Measurements from ENCODE around the gene PLEKHH1.

DNA sequence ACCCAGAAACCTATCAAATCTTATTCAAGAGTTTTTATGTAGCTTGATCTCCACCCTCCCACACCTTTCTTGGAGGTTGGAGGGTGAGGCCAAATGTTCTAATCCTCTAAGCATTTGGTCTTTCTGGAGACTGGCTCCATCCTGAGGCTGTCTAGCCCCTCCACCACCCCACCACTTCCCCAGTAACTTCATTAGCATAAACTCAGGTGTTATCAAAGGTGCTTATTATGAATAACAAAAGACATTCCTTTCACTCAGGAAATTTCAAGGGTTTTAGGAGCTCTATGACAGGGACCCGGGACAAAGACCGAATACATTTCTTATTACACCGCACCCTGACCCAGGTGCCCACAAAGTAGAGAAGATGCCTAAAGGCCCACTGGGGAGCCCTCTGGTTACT lies 41.8 kb upstream of the PLEKHH1 start:
- TF ChIP-seq, protein P1, sequence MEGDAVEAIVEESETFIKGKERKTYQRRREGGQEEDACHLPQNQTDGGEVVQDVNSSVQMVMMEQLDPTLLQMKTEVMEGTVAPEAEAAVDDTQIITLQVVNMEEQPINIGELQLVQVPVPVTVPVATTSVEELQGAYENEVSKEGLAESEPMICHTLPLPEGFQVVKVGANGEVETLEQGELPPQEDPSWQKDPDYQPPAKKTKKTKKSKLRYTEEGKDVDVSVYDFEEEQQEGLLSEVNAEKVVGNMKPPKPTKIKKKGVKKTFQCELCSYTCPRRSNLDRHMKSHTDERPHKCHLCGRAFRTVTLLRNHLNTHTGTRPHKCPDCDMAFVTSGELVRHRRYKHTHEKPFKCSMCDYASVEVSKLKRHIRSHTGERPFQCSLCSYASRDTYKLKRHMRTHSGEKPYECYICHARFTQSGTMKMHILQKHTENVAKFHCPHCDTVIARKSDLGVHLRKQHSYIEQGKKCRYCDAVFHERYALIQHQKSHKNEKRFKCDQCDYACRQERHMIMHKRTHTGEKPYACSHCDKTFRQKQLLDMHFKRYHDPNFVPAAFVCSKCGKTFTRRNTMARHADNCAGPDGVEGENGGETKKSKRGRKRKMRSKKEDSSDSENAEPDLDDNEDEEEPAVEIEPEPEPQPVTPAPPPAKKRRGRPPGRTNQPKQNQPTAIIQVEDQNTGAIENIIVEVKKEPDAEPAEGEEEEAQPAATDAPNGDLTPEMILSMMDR (IDR thresholded peaks at IDR 0.05), result no peak
- TF ChIP-seq POLR2A (IDR thresholded peaks at IDR 0.05), result no peak
